HG03442 (cell line): ENCODE results near the gene FRAT1.
"Not testable (repeated sequence)": the region's sequence is repeated elsewhere in the genome, so short reads cannot be mapped to it uniquely, and the experiment has no call there.

Source experiments
- ATAC-seq: cut with Tn5 transposase; IDR thresholded peaks from one replicate; pipeline ENCODE4 v1.9.1; 2021; ENCODE audit warnings: mild to moderate bottlenecking, moderate library complexity; ENCODE audit not compliant: unreplicated experiment

The FRAT1 gene

GRCh38 chr10:97334370-97335175 is 15.5 kb downstream of the FRAT1 start, which contains the start of gene FRAT2:
FRAT2 (minus strand) TSS chr10:97334729; CDS start chr10:97334572, 157 bp downstream.
- ATAC-seq, result peak; percentile 81

- ATAC-seq, result no peak
Measured at GRCh38 chr10:97335188-97335619, 16.1 kb downstream of the FRAT1 start.

DNA sequence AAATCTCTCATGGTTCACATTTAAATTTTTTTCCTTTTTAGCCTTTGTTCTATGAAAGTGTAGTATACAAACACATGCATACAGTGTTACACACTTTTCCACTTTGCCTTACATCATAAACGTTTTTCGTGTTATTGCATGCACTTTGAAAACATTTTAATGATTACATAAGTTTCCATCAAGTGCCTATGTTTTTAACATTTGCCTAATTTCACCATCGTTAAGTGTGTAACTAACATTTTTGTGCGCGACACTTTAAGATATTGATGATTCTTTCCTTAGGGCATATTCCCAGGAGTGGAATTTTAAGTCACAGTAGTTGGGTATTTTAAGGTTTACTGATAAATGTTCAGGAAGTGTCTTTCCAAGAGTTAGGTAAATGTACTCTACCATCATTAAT is 16.9 kb downstream of the FRAT1 start:
- no peak for ATAC-seq

GRCh38 chr10:97336446-97336845 is 17.4 kb downstream of the FRAT1 start:
- no peak for ATAC-seq

GRCh38 chr10:97336942-97337831 is 18.1 kb downstream of the FRAT1 start:
- no peak for ATAC-seq

DNA sequence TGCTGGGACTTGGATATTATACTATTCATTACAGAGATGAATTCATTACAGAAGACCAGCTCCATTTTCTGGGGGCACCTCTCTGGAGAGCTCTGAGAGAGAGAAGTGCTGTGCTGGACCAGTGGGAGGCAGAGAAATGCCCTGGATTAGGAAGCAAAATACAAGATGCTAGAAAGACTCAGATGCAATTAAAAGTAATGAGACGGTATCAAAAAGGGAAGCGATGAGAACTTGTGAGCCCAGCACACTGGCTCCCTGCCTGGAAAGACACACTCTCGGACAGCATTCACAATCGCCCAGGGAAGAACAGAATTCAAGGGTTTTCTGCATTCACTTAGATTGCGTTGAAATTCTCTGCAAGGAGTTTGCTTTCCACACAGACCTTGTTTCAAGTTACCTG is 19.0 kb downstream of the FRAT1 start:
- ATAC-seq, result no peak

- no peak for ATAC-seq
Measured at GRCh38 chr10:97341416-97341815, 22.3 kb downstream of the FRAT1 start.

GRCh38 chr10:97343664-97344063 is 24.6 kb downstream of the FRAT1 start:
- ATAC-seq, result not testable (repeated sequence)

DNA sequence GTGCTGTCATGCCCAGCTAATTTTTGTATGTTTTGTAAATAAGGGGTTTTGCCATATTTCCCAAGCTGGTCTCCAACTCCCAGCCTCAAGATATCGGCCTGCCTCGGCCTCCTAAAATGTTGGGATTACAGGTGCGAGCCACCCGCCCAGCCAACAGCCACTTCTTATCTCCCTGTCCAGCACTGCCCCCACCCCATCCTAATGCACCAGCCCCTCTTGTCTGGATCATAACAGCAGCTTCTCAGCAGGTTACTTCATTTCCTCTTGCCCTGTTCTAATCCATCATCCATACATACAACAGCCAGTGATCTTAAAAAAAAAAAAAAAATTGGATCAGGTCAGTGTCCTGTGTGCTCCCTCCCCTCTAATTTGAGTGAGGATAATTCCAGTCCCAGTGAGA is 28.2 kb downstream of the FRAT1 start:
- no peak for ATAC-seq

DNA sequence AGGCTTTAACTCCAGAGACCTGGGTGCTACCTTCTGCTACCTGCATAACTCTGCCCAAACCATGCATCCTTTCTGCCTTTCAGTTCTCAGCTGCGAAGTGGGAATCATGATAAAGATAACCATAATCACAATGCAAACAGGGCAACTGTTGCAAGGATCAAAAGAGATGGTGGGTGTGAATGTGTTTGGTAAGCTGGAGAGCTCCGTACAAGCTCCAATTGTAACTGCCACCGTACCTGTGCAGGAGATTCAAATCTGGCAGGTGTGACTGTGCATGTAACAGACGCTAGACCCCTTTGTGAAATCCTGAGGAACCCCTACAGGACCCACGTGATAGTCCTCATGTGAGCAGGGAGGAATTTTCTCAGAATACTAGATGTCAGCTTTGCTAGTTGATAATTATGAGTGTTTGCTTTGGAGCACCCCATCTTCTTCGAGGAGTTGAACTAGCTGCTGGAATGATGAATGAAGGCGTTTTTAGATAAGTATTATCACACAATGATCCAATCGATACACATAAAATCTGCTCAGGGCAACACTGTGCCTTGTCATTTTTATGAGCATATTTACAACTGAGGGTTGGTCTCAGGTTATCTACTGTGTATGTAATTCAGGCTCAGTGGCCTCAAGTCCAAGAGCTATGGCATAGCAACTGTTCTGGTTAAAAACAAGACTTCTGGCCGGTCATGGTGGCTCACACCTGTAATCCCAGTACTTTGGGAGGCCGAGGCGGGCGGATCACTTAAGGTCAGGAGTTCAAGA is 30.9 kb downstream of the FRAT1 start:
- no peak for ATAC-seq

DNA sequence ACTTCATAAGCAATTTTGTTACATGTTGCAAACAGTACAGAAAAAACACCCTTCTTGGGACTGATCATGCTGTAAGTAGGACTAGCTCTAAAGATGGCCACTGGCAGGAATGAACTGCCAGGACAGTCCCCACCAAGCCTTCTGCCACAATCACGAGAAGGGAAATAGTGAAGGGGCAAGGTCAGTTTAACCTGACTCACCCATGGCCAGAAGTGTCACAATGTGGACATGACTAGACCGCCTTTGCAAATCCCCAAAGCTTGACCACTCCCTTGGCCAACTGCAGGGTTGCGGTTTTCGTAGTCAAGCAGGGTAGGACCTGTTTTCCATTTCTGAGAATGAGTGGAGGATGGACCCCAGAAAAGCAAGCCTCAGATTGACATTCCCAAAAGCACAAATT is 34.9 kb downstream of the FRAT1 start:
- ATAC-seq, result no peak

DNA sequence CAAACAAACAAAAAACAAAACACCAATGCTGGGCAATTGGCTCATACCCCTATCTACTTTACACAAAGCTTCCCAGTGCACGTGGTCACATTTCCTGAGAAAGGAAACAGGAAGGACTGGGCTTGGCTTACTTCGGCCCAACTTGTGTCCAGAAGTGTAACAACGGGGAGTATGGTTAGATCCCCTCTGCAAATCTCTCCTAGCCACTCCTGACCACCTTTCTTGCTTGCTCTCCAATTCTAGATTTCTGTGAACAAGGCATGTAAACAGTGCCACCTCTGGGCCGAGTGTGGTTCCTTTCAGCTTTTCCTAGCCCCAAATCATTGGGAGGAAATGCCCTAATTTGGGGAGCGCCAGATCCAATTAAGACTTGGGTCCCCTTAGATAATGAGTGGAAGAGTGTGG is 36.5 kb downstream of the FRAT1 start:
- no peak for ATAC-seq

- ATAC-seq, result no peak
Measured at GRCh38 chr10:97356318-97356914, 37.3 kb downstream of the FRAT1 start.

GRCh38 chr10:97356918-97357317 is 37.8 kb downstream of the FRAT1 start:
- ATAC-seq, result no peak

- ATAC-seq, result no peak
Measured at GRCh38 chr10:97358349-97358748, 39.3 kb downstream of the FRAT1 start.

- ATAC-seq, result no peak
Measured at GRCh38 chr10:97358781-97359180, 39.7 kb downstream of the FRAT1 start.

DNA sequence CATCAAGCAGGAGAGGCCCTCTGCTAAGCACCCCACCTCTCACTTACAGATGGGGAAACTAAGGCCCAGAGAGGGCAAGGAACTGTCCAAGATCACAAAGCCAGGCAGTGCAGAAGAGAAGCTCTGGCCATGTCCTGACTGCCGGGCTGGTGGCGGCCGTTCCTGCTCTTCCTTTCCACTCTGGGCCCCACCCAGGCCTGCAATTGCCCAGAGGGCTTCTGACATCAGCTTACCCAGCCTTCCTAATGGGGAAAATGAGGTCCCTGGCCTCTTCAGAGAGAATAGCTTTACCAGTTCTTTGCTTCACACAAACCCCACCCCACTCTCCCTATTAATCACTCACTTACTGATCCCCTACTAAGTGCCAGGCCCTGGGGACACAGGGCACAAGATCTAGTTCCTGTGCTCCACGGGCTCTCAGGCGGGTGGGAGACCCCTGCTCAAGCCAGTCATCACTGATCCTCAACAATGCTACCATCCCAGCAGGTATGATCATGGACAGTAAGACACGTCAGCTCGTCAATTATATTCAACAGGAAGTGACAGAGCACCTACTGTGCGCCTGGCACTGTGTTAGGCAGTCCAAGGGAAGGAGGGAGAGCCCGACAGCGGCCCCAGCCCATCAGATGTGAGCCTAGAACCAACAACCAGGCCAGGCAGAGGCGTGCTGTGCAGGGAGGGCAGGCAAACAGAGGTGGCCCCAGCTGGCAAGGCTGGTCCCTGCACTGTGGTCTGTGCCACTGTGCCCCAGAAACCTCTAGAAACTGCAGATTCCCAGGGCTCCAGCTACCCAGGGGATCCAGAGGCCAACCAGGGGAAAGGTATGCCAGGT is 41.9 kb downstream of the FRAT1 start:
- ATAC-seq, result no peak

- no peak for ATAC-seq
Measured at GRCh38 chr10:97361537-97361901, 42.4 kb downstream of the FRAT1 start.

- ATAC-seq, result no peak
Measured at GRCh38 chr10:97362310-97363033, 43.4 kb downstream of the FRAT1 start.
